Activated CD4-positive, alpha-beta T cell treated with anti-CD3 and anti-CD28 coated beads, Interleukin-2, amount 50 U/mL, for 24 hours (primary cell): ENCODE results near the gene PLCL2.

Experiments
- DNase-seq, 2 donors: peaks; one replicate each; pipeline ENCODE4 v3.0.0-alpha.2; 2020; ENCODE audit warnings: low read depth in 1 of 2, low spot score in 1 of 2

PLCL2 gene

DNA sequence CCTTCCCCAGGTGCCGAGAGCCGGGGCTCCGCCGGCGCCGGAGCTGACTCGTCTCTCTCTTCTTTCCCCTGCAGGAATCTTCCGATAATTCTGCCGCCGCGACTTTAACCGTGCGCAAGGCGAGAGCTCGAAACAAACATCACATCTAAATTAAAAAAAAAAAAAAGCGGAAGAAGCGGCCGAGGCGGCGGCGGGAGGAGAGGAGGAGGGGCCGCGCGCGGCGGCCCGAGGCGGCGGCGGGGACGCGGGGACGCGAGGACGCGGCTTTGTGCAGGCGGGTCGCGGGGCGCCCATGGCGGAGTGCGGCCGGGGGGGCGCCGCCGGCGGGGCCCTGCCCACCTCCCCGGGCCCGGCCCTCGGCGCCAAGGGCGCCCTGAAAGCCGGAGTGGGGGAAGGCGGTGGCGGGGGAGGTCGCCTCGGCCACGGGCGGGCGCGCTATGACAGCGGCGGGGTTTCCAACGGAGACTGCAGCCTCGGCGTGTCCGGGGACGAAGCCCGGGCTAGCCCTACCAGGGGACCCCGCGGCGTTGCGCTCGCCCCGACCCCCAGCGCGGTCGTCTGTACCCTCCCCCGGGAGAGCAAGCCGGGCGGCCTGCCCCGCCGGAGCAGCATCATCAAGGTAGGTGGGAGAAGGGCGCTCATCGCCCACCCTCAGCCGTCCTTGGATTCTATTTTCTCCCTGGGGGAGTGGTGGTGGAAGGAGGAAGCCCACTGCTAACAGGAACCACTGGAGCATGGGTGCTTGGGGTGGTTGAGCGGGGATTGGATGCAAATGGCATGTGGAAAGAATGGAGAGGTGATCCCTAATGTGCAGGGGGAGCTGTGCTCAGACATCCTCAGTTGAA is at the start of gene PLCL2:
Gene PLCL2 (plus strand): TSS at position 208 of the 845 bp plus-strand sequence. CDS start 85 bp downstream, at position 293.
- peak; percentile 35 to 45 for DNase-seq

DNA sequence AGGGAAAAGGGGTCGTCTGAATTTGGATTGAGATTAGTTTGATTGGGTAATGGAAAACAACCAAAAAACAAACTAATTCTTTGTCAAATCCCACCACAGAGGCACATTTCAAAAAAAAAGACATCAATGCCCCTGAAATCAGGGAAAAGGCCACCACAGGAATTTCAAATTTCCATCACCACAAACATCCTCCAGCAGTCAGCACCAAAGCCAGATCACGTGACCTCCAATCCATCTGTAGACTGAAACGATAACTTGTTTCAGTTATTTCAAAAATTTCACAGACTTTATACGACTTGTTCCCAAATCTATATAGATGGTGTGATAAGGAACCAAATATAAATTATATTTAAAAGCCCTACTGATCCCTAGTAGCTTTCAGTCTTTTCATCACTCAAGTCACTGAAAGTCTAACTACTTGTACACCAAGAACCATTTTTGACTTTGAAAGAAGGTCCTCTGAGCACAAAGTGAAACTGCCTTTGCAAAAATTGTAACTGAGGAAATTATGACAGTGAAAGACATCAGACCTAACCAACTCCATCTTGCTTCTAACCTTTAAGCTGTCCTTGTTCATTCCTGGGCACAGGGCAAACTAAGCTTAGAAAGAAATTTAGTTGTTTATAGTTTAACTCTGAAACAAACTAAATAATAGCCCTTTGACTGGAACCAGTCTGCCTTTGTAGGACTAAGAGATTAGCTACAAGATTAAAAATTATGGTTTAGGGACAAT is 48.1 kb upstream of the PLCL2 start:
- no peak for DNase-seq

DNA sequence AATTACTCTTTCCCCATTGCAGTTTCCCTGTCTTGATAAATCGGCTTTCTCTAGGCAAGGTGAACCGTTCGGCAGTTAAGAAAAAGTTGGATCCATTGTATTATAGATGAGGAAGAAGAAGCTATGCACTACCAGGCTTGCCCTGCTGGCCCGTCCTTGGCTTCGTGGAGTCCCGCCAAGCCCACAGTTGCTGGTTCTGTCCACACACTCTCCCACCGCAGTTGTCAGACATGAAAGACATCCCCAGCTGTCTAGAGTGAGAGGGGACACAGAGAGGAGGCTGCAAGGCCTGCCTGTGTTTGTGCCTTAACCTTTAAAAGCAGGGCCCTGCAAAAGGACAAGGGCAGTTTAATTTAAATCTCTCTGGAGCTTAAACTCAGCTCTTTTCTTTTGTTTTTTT is 47.2 kb upstream of the PLCL2 start:
- no peak for DNase-seq

DNA sequence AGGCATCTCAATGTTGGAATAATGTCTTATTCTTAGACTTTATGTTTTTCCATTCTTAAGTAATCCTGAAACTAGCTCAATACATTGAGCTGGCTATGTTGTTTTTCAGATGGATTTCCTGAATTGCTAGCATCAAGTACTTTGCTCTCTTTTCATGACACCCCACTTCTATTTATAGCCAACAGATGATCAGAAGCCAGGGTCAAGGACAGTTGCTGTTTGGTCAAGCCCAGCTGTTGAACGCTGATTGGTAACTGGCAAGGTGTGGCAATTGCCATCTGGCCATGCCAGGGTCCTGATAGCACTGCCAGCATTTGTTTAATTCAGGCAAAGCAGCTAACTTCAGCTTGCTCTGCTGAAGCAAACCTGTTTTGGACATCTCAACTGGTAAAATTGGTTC is 46.2 kb upstream of the PLCL2 start:
- no peak for DNase-seq

DNA sequence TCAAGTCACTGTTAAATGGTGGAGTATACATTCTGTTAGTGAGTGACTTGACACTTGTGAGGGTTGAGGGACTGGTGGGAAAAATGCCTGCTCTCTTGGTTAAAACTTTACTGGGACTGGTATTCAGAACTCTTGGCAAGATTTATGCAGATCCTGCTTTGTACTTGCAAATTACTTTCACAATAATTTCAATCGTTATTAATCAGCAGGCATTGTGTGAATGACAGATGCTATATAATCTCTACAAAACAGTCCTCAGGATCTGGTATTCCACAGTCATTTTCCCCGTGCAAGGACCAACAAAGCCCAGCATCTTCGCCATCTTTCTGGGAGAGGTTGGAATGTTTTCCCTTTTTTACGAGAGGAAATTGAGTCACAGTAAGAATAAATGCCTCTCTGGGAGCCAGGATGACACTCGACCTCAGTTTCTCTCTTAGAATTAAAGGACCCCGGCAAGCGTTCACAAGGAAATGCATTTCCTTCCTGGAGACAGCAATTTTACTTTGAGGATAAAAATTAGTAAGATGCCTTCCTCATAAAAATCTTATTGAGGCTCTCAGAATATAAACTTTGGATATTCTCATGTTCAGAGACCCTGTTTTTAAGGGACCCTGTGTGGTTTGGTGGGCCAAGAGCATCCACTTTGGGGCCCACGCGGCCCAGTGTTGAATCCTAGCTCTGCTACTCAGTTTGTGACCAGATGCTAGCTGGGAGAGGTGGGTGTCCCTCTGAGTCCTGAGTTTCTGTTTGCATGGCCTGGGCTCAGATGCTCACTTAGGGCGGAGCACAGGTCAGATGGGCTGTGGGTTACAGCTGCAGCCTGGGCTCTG is 45.3 kb upstream of the PLCL2 start:
- DNase-seq: no peak

DNA sequence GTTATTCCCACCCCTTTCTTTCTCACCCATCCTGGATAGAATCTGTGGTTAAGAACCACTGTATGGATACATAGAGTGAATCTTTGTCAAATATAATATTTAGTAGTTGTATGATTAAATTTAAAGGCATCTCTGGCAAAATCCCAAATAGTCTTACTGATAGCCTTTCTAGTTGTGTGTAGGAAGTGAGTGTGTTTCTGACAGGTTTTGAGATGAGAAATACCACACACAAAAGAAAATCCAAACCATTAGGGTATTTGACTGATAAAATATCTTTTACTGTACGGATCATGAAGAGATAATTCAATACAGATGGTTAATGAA is 44.7 kb upstream of the PLCL2 start:
- DNase-seq: no peak

DNA sequence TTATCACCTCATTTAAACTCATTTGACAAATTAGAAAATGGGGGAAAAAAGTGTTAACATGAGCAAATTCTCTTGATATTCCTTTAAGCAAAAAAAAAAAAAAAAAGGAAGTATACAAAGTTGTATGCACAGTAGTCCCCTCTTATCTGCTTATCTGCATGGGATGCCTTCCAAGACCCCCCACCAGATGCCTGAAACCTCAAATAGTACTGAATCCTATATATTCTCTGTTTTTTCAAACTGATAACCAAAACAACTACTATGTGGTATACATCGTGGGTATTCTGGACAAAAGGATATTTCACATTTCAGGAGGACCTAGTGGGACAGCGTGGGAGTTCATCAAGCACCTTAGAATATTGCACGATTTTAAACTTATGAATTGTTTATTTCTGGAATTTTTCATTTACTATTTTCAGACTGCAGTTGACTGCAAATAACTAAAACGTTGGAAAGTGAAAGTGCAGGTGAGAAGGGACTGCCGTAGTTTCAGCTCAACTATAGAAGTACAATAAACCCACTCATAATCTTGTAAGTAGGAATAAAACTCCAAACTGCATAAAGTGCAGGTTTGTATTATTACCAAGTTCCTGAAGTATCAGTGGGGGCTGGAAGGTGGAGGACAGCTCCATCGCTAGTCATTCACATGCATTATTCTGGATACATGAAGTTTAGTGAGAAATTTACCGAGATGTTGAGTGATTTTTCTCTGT is 43.6 kb upstream of the PLCL2 start:
- no peak for DNase-seq

DNA sequence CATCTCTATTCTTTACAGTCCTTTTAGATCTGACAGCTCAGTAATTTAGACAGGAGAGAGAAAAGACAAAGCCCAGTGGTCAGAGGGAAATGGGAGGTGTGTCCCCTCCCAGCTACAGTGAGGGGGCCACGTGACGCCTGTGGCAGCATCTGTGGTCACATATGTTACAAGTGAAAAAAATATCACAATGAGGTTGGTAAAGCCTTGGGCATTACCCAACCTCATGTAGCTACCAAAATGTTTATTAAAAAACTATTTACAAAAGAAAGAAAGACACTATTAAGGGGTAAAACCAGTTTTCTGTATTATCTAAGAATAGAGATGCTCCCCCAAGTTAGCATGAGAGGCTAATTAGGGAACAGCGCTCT is 42.9 kb upstream of the PLCL2 start:
- no peak for DNase-seq

DNA sequence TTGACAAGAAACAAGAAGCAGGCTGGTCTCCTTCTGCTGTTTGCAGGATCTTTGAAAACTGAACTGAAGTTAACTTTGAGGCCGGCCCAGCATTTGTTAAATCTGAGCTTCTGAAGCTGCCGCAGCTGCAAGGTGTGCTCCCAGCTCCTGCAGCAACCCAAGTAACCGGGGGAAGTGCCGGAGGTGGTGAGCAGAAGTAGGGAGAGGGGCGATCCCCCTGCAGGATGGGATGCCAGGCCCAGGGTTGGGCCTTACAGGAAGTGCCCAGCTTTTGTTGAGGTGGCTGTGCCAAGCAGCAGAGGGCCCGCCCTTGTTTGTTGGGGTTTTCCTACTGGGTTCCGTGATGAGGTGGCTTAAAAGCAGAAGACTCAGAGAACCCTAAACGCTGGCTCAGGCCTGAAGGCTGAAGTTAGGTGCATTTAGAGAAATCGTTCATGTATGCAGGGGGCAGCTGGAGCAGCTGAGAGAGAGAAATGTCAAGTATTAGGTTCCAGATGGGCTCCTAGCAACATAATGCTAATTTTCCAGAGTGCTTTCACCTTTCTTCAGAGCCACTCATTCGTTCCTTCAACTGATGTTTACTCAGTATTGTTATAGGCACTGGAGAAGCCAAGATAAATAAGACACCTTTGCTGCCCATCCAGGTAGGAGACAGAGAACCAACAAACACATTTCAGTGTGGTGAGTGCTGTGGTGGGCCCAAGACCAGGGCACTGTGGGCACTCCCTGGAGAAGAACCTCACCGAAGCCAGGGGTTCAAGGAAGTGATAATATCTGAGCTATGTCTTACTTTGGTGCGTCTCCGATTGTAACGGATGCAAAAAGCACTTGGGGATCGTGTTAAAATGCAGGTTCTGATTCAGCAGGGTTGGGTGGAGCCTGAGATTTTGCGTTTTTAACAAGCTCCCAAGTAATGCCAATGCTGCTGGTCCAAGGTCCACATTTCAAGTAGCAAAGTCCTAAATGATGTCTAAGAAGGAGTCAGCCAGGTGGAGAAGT is 42.2 kb upstream of the PLCL2 start:
- DNase-seq: peak; percentile 44 to 54

DNA sequence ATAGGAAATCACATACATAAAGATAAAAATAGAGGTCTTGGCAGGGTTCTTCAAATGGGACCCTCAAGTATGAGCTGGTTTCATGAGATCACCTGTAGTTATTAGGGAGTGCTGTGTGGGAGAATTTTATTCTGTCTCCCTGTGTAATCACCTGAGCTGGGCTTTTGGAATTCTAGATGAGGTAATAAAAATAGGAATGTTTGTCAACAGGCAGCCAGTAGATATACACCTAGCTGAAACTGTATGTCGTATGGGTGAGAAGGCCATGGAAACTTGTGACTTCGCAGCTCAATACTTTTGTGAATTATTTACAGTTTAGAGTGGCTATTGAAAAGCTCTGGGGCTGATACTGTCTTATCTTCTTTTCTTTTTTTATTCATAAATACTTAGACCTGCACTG is 40.5 kb upstream of the PLCL2 start:
- no peak for DNase-seq

DNA sequence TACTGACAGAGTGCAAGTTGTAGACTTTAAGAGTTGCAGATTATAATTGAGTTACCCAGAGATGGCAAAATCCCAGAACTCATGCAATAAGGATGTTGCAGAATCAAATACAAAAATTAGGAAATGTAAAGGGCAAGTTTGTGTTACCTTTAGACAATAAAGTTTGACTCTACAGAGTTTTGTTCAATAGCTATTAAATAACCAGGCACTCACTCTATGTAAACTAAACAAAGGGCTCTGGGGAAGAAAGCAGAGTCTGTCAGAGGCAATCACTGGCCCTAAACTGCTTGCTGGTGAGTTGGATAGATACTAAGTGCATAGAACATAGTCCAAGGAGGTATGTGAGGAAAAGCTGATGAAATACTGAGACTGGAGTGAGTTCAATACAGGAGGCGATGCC is 40.0 kb upstream of the PLCL2 start:
- no peak for DNase-seq

DNA sequence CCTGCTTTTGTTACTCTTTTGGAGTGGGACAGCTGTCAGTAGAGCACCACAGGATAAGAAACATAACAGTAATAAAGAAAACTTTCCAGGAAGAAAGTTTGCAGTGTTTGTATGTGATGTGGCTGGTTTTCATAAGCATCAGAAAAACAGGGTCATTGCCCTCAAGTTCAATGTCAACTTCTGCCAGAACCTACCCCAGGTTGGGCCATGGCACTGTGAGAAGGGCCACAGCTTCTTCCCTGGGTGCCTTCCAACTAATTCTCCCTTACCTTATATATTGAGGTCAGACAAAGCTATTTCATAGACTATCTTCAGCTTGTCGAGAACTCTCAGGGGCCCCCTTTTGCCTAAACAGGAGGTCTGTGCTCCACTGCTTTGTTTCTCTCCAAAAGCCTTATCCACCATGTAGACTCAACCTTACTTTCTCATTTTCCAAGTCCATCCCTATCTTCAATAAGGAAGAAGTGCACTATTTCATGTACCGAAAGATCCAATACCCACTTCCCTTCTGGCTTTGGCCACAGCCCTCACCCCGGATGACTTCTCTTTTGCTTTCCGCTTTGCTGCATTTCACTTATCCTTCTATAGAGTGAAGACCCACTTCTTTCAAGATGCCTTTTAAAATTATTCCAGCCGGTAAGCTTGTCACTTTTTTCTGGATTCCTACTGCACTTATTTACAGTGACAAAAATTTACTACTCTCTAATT is 38.2 kb upstream of the PLCL2 start:
- no peak for DNase-seq

DNA sequence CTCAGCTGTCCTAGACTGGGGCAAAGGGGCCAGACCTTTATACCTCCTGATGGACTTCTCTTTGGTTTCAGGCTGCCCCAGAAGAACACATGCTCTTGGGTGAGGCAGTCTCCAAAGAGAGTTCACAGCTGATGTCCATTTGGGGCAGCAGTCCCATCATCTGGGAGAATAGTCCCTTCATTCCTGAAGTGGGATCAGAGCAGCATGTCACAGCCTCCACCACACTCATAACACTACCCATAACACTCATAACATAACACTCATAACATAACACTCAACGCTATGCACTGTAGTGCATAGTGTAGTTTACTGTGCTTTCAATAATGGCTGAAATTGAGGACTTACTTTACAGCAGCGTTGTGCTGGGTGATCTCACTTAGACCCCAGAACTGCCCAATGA is 36.7 kb upstream of the PLCL2 start:
- no peak for DNase-seq

DNA sequence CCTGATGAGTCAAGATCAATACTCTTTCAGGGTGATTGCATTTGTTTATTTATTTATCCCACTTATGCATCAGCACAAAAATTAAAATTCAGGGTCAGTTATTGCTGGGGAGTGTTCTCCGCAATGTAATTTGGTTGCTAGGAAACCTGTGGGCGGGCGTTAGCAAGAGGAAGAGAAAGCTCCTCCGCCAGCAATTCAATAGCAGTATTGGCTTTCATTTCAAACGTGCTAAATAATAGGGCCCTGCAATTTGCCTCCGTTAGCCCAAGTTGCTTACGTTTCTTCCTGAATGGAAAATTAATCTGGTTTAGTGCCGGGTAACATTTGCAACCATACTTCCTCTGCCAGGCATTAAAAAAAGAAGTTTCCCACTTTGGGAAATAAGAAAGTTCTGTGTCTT is 35.5 kb upstream of the PLCL2 start:
- peak in 1 of 2 donors; percentile 65 for DNase-seq

DNA sequence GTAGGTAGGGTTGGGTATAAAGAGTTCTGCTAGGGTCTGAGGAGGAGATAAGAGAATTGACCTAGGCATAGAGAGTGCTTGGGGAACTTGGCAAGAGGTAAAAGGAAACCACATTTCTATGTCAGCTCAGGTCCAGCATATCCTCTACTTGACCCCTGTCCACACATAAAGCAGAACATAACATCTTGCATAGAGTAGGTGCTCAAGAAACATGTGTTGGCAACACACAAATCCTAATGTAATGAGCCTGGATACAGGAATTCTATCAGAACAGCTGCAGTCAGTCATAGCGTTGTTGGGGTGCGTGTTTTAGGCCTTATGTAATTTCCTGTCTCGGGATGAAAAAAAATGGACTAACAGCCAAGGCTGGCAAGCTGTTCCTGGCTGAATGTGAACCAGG is 35.0 kb upstream of the PLCL2 start:
- DNase-seq: no peak

DNA sequence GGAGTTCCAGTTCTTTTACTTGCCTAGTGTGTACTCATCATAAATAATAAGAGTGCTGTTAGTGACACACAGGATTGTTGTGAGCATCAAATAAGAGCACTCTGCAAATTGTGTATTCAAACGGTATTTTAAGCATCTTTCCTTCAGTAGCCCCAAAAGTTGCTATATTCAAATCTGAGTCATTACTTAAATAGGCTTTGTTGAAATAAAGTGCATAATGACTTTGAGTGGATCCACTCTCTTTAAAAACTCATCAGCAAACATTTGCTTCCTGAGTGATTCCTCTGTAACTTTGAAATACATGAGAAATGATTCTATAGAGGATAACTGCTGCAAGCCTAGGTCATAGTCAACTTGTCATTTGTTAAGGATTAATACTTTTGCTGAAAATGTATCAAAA is 29.3 kb upstream of the PLCL2 start:
- no peak for DNase-seq

DNA sequence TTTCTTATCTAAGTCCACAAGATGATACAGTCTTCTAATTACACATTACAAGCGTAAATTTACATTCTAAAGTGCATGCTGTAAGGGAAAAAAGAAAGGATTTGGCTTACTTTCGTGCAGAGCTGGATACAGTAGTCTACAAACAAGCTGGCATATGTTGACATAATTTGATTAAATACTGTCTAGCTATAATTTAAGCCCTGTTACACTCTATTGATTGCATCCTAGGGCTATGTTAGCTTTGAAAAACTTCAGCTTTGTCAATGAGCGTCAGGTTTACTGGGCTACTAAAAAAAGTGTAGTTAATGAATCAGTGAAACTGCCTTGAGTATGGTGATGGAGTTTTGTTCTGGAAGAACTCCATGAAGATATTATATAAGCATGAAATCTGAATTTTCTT is 24.5 kb upstream of the PLCL2 start:
- no peak for DNase-seq

DNA sequence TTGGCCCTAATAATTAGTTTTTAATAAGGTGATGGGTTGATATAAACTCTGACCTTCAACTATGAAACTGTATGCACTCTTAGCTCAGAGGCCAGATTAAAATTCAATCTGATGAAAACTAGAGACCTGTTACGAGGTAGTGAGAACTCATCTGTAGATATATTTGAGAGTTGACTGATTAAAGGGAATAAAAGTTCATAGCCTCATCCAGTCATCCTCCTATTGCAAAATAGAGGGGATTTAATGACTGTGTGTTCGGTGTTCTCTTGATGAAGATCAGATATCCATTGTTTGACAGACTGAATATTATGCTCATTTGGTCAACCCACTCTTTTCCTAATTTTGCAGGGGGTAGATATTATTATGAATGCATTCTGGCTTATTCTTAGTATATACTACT is 23.3 kb upstream of the PLCL2 start:
- no peak for DNase-seq

DNA sequence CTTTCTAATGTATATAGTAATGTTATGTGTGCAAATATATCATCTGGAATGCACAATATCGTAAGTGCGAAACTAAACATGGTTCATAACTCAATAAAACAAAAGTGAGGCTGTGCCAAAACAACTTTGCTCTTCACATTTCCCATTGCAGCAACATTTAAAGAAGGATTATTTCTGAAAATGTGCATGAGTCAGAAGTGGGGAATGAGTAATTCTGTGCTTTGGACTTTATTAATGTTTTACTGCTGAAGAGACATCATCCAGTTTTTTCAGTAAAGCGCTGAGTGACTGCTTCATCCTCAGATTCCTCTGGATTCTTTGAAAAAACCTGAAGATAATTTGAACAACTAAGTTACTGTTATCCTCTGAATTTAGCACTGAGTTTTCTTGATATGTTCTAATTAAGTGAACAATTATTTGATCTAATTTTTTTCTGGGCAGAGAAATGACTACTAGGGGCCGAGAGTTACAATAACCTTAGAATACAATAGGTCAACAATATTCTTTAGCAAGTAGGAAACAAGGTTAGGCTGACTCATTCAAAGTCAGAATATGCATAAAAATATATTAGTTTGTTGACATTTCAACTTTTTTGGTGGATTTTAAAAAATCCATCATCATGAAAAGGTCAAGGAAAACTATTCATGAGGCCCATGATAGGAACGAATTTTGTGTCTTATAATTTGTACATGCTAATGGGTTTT is 20.0 kb upstream of the PLCL2 start:
- DNase-seq: no peak
